ENCODE results near the gene STT3A.

The STT3A gene

DNA sequence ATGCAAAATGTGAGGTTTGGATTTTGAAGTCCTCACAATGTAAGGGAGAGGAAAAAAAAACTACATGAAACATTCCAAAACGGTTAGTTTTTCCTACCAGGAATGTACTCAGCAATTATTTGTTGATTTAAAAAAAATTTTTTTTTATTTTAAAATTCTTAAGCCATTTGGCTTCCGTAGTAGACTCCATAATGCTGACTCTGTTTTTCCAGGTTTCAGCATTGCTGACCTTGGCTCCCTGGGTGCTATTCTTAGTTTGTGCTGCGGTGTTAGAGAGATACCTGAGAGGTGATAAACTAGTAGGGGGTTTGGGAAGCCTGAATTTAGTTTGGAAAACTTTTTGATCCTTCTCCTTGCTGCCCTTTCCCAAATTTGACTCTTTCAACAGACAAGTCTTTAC is 10.6 kb downstream of the STT3A start:
- no peak for DNase-seq (ENCODE audit: low read depth)
- TF ChIP-seq, protein P1, sequence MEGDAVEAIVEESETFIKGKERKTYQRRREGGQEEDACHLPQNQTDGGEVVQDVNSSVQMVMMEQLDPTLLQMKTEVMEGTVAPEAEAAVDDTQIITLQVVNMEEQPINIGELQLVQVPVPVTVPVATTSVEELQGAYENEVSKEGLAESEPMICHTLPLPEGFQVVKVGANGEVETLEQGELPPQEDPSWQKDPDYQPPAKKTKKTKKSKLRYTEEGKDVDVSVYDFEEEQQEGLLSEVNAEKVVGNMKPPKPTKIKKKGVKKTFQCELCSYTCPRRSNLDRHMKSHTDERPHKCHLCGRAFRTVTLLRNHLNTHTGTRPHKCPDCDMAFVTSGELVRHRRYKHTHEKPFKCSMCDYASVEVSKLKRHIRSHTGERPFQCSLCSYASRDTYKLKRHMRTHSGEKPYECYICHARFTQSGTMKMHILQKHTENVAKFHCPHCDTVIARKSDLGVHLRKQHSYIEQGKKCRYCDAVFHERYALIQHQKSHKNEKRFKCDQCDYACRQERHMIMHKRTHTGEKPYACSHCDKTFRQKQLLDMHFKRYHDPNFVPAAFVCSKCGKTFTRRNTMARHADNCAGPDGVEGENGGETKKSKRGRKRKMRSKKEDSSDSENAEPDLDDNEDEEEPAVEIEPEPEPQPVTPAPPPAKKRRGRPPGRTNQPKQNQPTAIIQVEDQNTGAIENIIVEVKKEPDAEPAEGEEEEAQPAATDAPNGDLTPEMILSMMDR (IDR thresholded peaks at IDR 0.05; ENCODE audit: low read depth, low read length, missing control alignments), result no peak

DNA sequence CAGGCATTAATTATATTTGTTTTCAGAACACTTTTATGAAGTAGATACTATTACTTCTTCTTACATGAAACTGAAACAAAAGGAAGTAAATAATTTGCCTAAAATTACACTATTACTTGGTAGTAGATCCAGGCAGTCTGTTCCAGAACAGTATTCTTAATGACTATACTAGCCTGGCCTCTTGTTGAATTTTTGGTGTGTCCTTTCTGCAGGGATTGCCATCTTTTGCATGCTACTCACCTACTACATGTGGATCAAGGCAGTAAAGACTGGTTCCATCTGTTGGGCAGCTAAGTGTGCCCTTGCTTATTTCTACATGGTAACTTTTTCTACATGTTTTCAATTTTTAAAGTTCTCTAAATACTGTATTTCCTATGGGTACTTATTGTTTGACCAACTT is 12.8 kb downstream of the STT3A start:
- TF ChIP-seq, protein P1 (IDR thresholded peaks at IDR 0.05; ENCODE audit: low read depth, low read length, missing control alignments), result no peak
- no peak for DNase-seq (ENCODE audit: low read depth)
- no peak overlapping the region for H3K4me3 ChIP-seq (ENCODE audit: low read depth, low read length)

More for the DNA sequence above, 10.6 kb downstream of the STT3A start:
- no peak overlapping the region for H3K4me3 ChIP-seq (ENCODE audit: low read depth, low read length)

DNA sequence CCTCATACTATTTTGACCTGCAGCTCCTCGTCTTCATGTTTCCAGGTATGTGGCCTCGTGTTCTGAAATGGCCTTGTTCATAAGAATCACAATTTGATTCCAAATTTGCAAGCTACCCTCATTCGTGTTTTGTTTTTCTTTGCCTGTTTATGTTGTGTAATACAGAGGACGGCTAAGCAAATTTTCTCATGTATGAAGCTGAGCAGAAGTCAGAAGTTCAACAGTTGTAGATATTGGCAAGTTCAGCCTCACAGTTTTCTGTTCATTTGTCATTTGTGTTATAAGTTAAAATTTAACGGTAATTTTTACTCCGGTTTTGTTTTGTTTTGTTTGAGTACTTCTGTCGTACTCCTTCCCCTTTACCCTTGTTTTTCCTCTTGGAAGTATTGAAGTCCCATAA is 16.9 kb downstream of the STT3A start:
- DNase-seq (ENCODE audit: low read depth), result no peak
- no peak overlapping the region for H3K4me3 ChIP-seq (ENCODE audit: low read depth, low read length)
- TF ChIP-seq, protein P1 (IDR thresholded peaks at IDR 0.05; ENCODE audit: low read depth, low read length, missing control alignments), result no peak

DNA sequence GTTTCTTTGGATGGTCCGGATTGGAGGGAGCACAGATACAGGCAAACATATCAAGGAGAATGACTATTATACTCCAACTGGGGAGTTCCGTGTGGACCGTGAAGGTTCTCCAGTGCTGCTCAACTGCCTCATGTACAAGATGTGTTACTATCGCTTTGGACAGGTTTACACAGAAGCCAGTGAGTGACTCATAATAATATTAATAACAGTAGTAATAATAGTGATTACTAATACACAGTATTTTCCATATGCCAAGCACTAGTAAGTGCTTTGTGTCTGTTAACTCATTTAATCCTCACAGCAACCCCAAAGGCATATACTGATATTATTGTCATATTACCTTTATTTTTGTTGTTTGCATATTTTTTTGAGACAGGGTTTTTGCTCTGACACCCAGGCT is 25.7 kb downstream of the STT3A start:
- DNase-seq (ENCODE audit: low read depth), result no peak
- H3K4me3 ChIP-seq (ENCODE audit: low read depth, low read length), result no peak overlapping the region
- TF ChIP-seq, protein P1 (IDR thresholded peaks at IDR 0.05; ENCODE audit: low read depth, low read length, missing control alignments), result no peak

DNA sequence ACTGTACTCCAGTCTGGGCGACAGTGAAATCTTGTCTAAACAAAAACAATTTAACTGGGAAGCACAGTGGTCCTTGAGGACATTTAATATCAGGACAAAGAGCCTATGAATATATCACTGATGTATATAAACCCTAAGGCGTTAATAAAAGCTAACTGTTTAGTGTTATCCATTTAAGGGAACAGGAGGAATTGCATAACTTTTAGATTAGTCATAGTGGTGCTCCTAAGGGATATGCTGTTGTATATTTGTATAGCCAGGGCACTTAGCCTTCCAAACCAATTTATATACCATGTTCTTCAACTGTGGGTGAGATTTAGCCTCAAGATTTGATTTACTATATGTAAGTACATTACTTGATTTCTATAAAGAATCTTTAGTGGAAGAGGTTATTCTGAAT is 29.3 kb downstream of the STT3A start:
- DNase-seq (ENCODE audit: low read depth), result no peak
- TF ChIP-seq, protein P1 (IDR thresholded peaks at IDR 0.05; ENCODE audit: low read depth, low read length, missing control alignments), result no peak

DNA sequence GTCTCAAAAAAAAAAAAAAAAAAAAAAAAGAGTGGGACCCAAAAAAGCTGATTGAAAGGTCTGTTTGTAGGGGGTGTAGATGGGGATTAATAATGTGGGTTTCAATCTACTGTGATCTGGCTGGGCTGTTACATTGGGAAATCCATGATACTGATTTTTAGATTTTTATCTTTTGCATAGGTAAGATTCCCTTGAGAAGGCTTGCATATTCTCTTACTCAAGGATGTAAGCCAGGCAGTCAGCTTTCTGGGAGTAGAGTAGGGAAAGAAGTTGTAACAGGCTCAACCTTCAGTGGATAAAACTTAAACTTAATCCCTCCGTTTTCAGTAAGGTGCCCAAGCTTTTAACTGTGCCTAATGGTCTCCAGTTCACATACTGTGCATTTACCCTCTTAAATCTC is 30.4 kb downstream of the STT3A start:
- DNase-seq (ENCODE audit: low read depth), result no peak
- TF ChIP-seq, protein P1 (IDR thresholded peaks at IDR 0.05; ENCODE audit: low read depth, low read length, missing control alignments), result no peak
- H3K4me3 ChIP-seq (ENCODE audit: low read depth, low read length), result no peak overlapping the region

More for the DNA sequence above, 29.3 kb downstream of the STT3A start:
- no peak overlapping the region for H3K4me3 ChIP-seq (ENCODE audit: low read depth, low read length)

DNA sequence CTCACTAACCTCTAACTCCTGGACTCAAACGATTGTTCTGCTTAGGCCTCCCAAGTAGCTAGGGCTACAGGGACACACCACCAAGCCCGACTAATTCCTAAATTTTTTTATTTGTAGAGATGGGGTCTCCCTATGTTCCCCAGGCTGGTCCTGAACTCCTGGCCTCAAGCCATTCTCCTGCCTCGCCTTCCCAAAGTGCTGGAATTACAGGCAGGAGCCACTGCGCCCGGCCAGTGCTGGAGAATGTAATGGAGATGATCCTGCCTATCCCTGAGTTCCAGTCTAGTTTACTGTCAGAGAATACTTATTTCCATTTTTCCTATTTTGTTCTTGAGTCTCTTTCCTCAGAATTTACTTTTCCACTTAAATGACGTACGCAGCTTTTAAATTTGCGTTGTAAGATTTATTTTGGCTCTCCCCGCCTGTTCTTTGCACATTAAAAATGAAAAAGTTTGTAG is 32.1 kb downstream of the STT3A start, which contains the start of gene CHEK1:
Gene CHEK1, plus strand, starts transcription at position 408 of the 458 bp plus-strand sequence. CDS start 1,606 bp downstream, outside the sequence.
- TF ChIP-seq, protein P1 (IDR thresholded peaks at IDR 0.05; ENCODE audit: low read depth, low read length, missing control alignments), result no peak
- H3K4me3 ChIP-seq (ENCODE audit: low read depth, low read length), result peak within 1 kb of the TSS; percentile 92
- no peak for DNase-seq (ENCODE audit: low read depth)
